ENCODE data around the gene EP400.
A peak's percentile ranks its signal among the peaks of the same experiment; 100 is the strongest.

EP400 gene

GRCh38 chr12:131928711-131929580 lies 20.8 kb upstream of the EP400 start, which contains the start of gene PUS1:
TSS of gene PUS1 (plus strand) at chr12:131929276. CDS start at chr12:131929723, 447 bp downstream.
- H3K27me3 Mint-ChIP-seq = peaks cover 7% of the 10 kb centered on the region

GRCh38 chr12:131929581-131930456 lies 19.9 kb upstream of the EP400 start:
- H3K27ac Mint-ChIP-seq = peak overlapping the region; percentile 95
- H3K36me3 Mint-ChIP-seq = peaks cover 25% of the 10 kb centered on the region
- peaks cover 30% of the 10 kb centered on the region for H3K4me1 Mint-ChIP-seq
- peaks cover 7% of the 10 kb centered on the region for H3K27me3 Mint-ChIP-seq
- no peaks in the 10 kb centered on the region for H3K9me3 Mint-ChIP-seq
- peak; percentile 64 for DNase-seq
- CTCF ChIA-PET = interaction anchor here (0.7 to 1.2 kb wide), 3 partner anchors 20 to 67 kb away, joined by 3 to 4 read pairs (median 3); partner anchors contain the start of gene EP400
- H3K4me3 Mint-ChIP-seq = peak overlapping the region; percentile 96

More at GRCh38 chr12:131928711-131929580, 20.8 kb upstream of the EP400 start, which contains the start of gene PUS1:
- CTCF ChIA-PET = interaction anchor here (1.0 to 1.2 kb wide), 2 partner anchors 21 to 48 kb away, joined by 3 to 4 read pairs; partner anchors contain the start of gene EP400
- Mint-ChIP-seq H3K9me3 (no peaks in the 10 kb centered on the region), H3K4me1 (peaks cover 35% of the 10 kb centered on the region), H3K4me3 (peak within 1 kb of the TSS; percentile 96), H3K36me3 (peaks cover 23% of the 10 kb centered on the region), H3K27ac (peak within 1 kb of the TSS; percentile 95)
- DNase-seq = peak; percentile 95

- Mint-ChIP-seq H3K4me1 (peaks cover 26% of the 10 kb centered on the region), H3K4me3 (peak overlapping the region; percentile 96), H3K9me3 (no peaks in the 10 kb centered on the region), H3K27me3 (peaks cover 7% of the 10 kb centered on the region), H3K36me3 (peaks cover 28% of the 10 kb centered on the region), H3K27ac (peak overlapping the region; percentile 92)
- CTCF ChIA-PET = interaction anchor here (0.7 to 1.2 kb wide), 2 partner anchors 20 to 67 kb away, joined by 3 to 4 read pairs; partner anchors contain the start of gene EP400
- DNase-seq = no peak
These were observed 19.2 kb upstream of the EP400 start for GRCh38 chr12:131930510-131930909.

GRCh38 chr12:131933387-131933786 lies 16.4 kb upstream of the EP400 start:
- Mint-ChIP-seq H3K36me3 (peaks cover 36% of the 10 kb centered on the region), H3K27me3 (peaks cover 4% of the 10 kb centered on the region), H3K9me3 (no peaks in the 10 kb centered on the region), H3K27ac (no peak overlapping the region), H3K4me1 (peaks cover 19% of the 10 kb centered on the region), H3K4me3 (no peak overlapping the region)
- DNase-seq = no peak
- CTCF ChIA-PET = no interaction called here

GRCh38 chr12:131934535-131934934 lies 15.2 kb upstream of the EP400 start:
- CTCF ChIA-PET = no interaction called here
- Mint-ChIP-seq H3K4me3 (no peak overlapping the region), H3K9me3 (no peaks in the 10 kb centered on the region), H3K27me3 (no peaks in the 10 kb centered on the region), H3K27ac (no peak overlapping the region), H3K4me1 (peaks cover 17% of the 10 kb centered on the region), H3K36me3 (peaks cover 35% of the 10 kb centered on the region)
- DNase-seq = no peak

GRCh38 chr12:131938082-131938481 lies 11.7 kb upstream of the EP400 start:
- Mint-ChIP-seq H3K4me3 (no peak overlapping the region), H3K27ac (no peak overlapping the region), H3K9me3 (no peaks in the 10 kb centered on the region), H3K36me3 (peaks cover 40% of the 10 kb centered on the region), H3K27me3 (no peaks in the 10 kb centered on the region), H3K4me1 (no peaks in the 10 kb centered on the region)
- CTCF ChIA-PET = no interaction called here
- no peak for DNase-seq

- no peak for DNase-seq
- no peaks in the 10 kb centered on the region for H3K27me3 Mint-ChIP-seq
- CTCF ChIA-PET = no interaction called here
- no peaks in the 10 kb centered on the region for H3K4me1 Mint-ChIP-seq
- H3K27ac Mint-ChIP-seq = no peak overlapping the region
- H3K9me3 Mint-ChIP-seq = no peaks in the 10 kb centered on the region
- no peak overlapping the region for H3K4me3 Mint-ChIP-seq
- H3K36me3 Mint-ChIP-seq = peaks cover 36% of the 10 kb centered on the region
These were observed 10.7 kb upstream of the EP400 start for GRCh38 chr12:131939007-131939406.

- H3K9me3 Mint-ChIP-seq = no peaks in the 10 kb centered on the region
- no peak for DNase-seq
- H3K27ac Mint-ChIP-seq = no peak overlapping the region
- no peaks in the 10 kb centered on the region for H3K27me3 Mint-ChIP-seq
- no peak overlapping the region for H3K4me3 Mint-ChIP-seq
- H3K4me1 Mint-ChIP-seq = no peaks in the 10 kb centered on the region
- peaks cover 37% of the 10 kb centered on the region for H3K36me3 Mint-ChIP-seq
- CTCF ChIA-PET = no interaction called here
These were observed 9.6 kb upstream of the EP400 start for GRCh38 chr12:131940141-131940547.

GRCh38 chr12:131941116-131941986 lies 8.4 kb upstream of the EP400 start:
- DNase-seq = peak; percentile 13
- Mint-ChIP-seq H3K4me1 (no peaks in the 10 kb centered on the region), H3K27ac (no peak overlapping the region), H3K9me3 (no peaks in the 10 kb centered on the region), H3K36me3 (peaks cover 36% of the 10 kb centered on the region), H3K4me3 (no peak overlapping the region), H3K27me3 (no peaks in the 10 kb centered on the region)
- CTCF ChIA-PET = no interaction called here

- CTCF ChIA-PET = no interaction called here
- no peaks in the 10 kb centered on the region for H3K27me3 Mint-ChIP-seq
- no peaks in the 10 kb centered on the region for H3K9me3 Mint-ChIP-seq
- H3K36me3 Mint-ChIP-seq = peaks cover 35% of the 10 kb centered on the region
- no peak overlapping the region for H3K4me3 Mint-ChIP-seq
- no peak overlapping the region for H3K27ac Mint-ChIP-seq
- peak; percentile 2 for DNase-seq
- no peaks in the 10 kb centered on the region for H3K4me1 Mint-ChIP-seq
These were observed 7.8 kb upstream of the EP400 start for GRCh38 chr12:131941987-131942341.

GRCh38 chr12:131942671-131943070 lies 7.1 kb upstream of the EP400 start:
- CTCF ChIA-PET = no interaction called here
- Mint-ChIP-seq H3K4me3 (no peak overlapping the region), H3K27me3 (no peaks in the 10 kb centered on the region), H3K36me3 (peaks cover 32% of the 10 kb centered on the region), H3K4me1 (peaks cover 5% of the 10 kb centered on the region), H3K9me3 (no peaks in the 10 kb centered on the region), H3K27ac (no peak overlapping the region)
- DNase-seq = no peak

- peaks cover 28% of the 10 kb centered on the region for H3K36me3 Mint-ChIP-seq
- peak; percentile 19 for DNase-seq
- CTCF ChIA-PET = no interaction called here
- H3K27ac Mint-ChIP-seq = no peak overlapping the region
- no peak overlapping the region for H3K4me3 Mint-ChIP-seq
- H3K9me3 Mint-ChIP-seq = no peaks in the 10 kb centered on the region
- H3K27me3 Mint-ChIP-seq = no peaks in the 10 kb centered on the region
- H3K4me1 Mint-ChIP-seq = peaks cover 12% of the 10 kb centered on the region
These were observed 6.4 kb upstream of the EP400 start for GRCh38 chr12:131943389-131943788.

GRCh38 chr12:131943876-131944275 lies 5.9 kb upstream of the EP400 start:
- H3K36me3 Mint-ChIP-seq = peaks cover 27% of the 10 kb centered on the region
- H3K4me1 Mint-ChIP-seq = peaks cover 17% of the 10 kb centered on the region
- no peaks in the 10 kb centered on the region for H3K27me3 Mint-ChIP-seq
- CTCF ChIA-PET = no interaction called here
- no peak overlapping the region for H3K27ac Mint-ChIP-seq
- DNase-seq = no peak
- H3K9me3 Mint-ChIP-seq = no peaks in the 10 kb centered on the region
- H3K4me3 Mint-ChIP-seq = no peak overlapping the region
